ENCODE data around the gene TMEM240. TPM values are rescaled to one million over a fixed set of nuclear protein-coding genes. Genes with fewer than 3 reads are reported as not detected.
A peak's percentile ranks its signal among the peaks of the same experiment; 100 is the strongest.
"Not testable (repeated sequence)": the region's sequence is repeated elsewhere in the genome, so short reads cannot be mapped to it uniquely, and the experiment has no call there.

TMEM240 gene
- total and polyA plus RNA-seq, 2 experiments from 2014 or later = 0.76 to 1.1 TPM

GRCh38 chr1:1511533-1512285, 28.7 kb downstream of the TMEM240 start, which contains the start of gene ATAD3A:
Gene ATAD3A (plus strand): TSS chr1:1512162. CDS start chr1:1512269, 107 bp downstream.
- Histone ChIP-seq H3K4me1 (ENCODE audit: insufficient read depth) (no peaks in the 10 kb centered on the region), H3K36me3 (ENCODE audit: low read depth) (no peaks in the 10 kb centered on the region), H3K9me3 (ENCODE audit: low read depth) (no peaks in the 10 kb centered on the region), H3K9me2 (ENCODE audit: insufficient read depth) (no peaks in the 10 kb centered on the region), H3K4me2 (ENCODE audit: unreplicated experiment) (peak within 1 kb of the TSS; percentile 68), H3K27ac (peak within 1 kb of the TSS; percentile 94), H3K27me3 (replicated peaks; ENCODE audit: insufficient read depth) (no peaks in the 10 kb centered on the region), H3F3A (ENCODE audit: insufficient read depth) (no peaks in the 10 kb centered on the region), H3K4me3 (peak within 1 kb of the TSS; percentile 84), H3K79me2 (ENCODE audit: insufficient read depth) (peaks cover 38% of the 10 kb centered on the region), H2AFZ (peak within 1 kb of the TSS; percentile 71), H4K20me1 (ENCODE audit: insufficient read depth) (no peaks in the 10 kb centered on the region), H3K9ac (peak within 1 kb of the TSS; percentile 97)
- DNase-seq = peak; percentile 99
- WGBS, 2 experiments (ENCODE audit: low coverage in 1 of 2, low lambda C conversion rate in 2 of 2, missing lambda C conversion rate in 2 of 2) = 1% methylated on average over 74 to 91 of the region's 99 CpGs
- TF ChIP-seq EZH2 (IDR thresholded peaks at IDR 0.05; ENCODE audit: insufficient read depth, poor library complexity, severe bottlenecking) (no peak), EZH2phosphoT487 (IDR thresholded peaks at IDR 0.05; ENCODE audit: insufficient read depth, low read depth) (no peak)
- in situ Hi-C loops (cut with MboI) = no loop called here

DNA sequence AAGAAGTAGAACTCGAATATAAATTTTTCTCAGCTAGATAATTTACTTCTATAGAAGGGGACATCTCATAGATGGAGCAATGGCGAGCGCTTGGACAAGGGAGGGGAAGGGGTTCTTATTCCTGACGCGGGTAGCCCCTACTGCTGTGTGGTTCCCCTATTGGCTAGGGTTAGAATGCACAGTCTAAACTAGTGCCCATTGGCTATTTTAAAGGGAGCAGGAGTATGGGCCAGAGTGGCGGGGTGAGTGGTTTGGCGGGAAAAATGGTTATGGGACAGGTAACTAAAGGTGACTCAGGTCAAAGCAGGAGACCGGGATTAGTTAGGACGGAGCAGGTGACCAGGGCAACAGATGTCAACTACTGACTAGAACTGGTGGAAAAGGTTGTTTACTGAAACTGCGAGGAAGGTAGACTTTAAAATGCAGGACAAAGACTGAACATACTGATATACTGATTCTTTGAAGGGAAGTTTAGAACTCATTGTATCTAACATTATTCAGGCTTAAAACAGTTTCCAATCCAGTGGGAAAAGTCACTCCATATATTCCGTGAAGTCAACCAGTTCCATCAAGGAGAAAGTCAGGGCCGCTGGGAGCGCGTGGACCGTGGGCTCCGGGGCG, 29.4 kb downstream of the TMEM240 start:
- peaks cover 31% of the 10 kb centered on the region for H3K79me2 ChIP-seq (ENCODE audit: insufficient read depth)
- in situ Hi-C loops (cut with MboI) = no loop called here
- peak overlapping the region; percentile 97 for H3K9ac ChIP-seq
- TF ChIP-seq EZH2phosphoT487 (IDR thresholded peaks at IDR 0.05; ENCODE audit: insufficient read depth, low read depth) (no peak), EZH2 (IDR thresholded peaks at IDR 0.05; ENCODE audit: insufficient read depth, poor library complexity, severe bottlenecking) (no peak)
- peak overlapping the region; percentile 94 for H3K27ac ChIP-seq
- no peaks in the 10 kb centered on the region for H4K20me1 ChIP-seq (ENCODE audit: insufficient read depth)
- no peaks in the 10 kb centered on the region for H3K36me3 ChIP-seq (ENCODE audit: low read depth)
- no peaks in the 10 kb centered on the region for H3K9me3 ChIP-seq (ENCODE audit: low read depth)
- H3F3A ChIP-seq (ENCODE audit: insufficient read depth) = no peaks in the 10 kb centered on the region
- no peaks in the 10 kb centered on the region for H3K4me1 ChIP-seq (ENCODE audit: insufficient read depth)
- peak overlapping the region; percentile 71 for H2AFZ ChIP-seq
- no peaks in the 10 kb centered on the region for H3K9me2 ChIP-seq (ENCODE audit: insufficient read depth)
- H3K4me2 ChIP-seq (ENCODE audit: unreplicated experiment) = peak overlapping the region; percentile 66
- peak; percentile 28 for DNase-seq
- 9 to 12% methylated on average over 17 of the region's 17 CpGs for WGBS, 2 experiments (ENCODE audit: low coverage in 1 of 2, low lambda C conversion rate in 2 of 2, missing lambda C conversion rate in 2 of 2)
- peak overlapping the region; percentile 84 for H3K4me3 ChIP-seq
- no peaks in the 10 kb centered on the region for H3K27me3 ChIP-seq (replicated peaks; ENCODE audit: insufficient read depth)

- H3K4me1 ChIP-seq (ENCODE audit: insufficient read depth); H2AFZ ChIP-seq; H3K36me3 ChIP-seq (ENCODE audit: low read depth); H3K4me2 ChIP-seq (ENCODE audit: unreplicated experiment); H3K4me3 ChIP-seq; H3K9me2 ChIP-seq (ENCODE audit: insufficient read depth); H4K20me1 ChIP-seq (ENCODE audit: insufficient read depth); H3F3A ChIP-seq (ENCODE audit: insufficient read depth); H3K27ac ChIP-seq; in situ Hi-C loops (cut with MboI); H3K9me3 ChIP-seq (ENCODE audit: low read depth); H3K9ac ChIP-seq; DNase-seq; H3K27me3 ChIP-seq (replicated peaks; ENCODE audit: insufficient read depth): not testable (repeated sequence)
- WGBS, 2 experiments (ENCODE audit: low coverage in 1 of 2, low lambda C conversion rate in 2 of 2, missing lambda C conversion rate in 2 of 2) = 82 to 88% methylated on average over 12 to 21 of the region's 21 CpGs
- peaks cover 15% of the 10 kb centered on the region for H3K79me2 ChIP-seq (ENCODE audit: insufficient read depth)
Measured at GRCh38 chr1:1509465-1509850, 31.0 kb downstream of the TMEM240 start.

DNA sequence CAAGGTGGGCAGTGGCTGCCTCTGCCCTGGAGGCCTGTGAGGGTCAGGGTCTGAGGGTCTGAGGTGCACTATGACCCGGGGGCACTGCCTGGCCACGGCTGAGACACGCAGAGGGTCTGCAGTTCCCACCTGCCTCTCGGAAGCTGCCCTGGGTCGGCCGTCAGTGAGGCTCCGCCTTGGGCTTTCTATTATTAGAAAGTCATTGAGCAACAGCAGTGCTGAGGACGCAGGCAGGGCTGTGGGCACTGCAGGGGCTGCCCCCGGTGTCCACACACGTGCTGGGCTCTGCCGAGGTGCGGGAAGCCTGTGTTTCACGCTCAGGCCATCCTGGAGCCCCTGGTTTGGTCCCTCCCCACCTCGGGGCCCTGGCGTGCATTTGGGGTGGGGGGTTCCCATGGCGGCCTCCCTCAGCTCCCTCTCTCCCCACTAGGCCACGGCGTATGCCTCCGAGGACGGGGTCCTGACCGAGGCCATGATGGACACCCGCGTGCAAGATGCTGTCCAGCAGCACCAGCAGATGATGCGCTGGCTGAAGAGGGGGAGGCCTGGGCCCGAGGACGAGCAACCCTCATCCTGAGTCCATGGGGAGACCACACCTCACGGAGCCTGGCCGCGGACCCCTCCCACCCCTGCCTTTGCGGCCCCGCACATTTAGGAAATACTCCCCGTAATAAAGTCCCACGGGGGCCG, 31.5 kb downstream of the TMEM240 start:
- H4K20me1 ChIP-seq (ENCODE audit: insufficient read depth); H3K4me1 ChIP-seq (ENCODE audit: insufficient read depth); H3K9ac ChIP-seq; H3K27ac ChIP-seq; DNase-seq; H3K9me3 ChIP-seq (ENCODE audit: low read depth); H2AFZ ChIP-seq; H3F3A ChIP-seq (ENCODE audit: insufficient read depth); H3K4me3 ChIP-seq; H3K36me3 ChIP-seq (ENCODE audit: low read depth); in situ Hi-C loops (cut with MboI); H3K27me3 ChIP-seq (replicated peaks; ENCODE audit: insufficient read depth); H3K4me2 ChIP-seq (ENCODE audit: unreplicated experiment); H3K9me2 ChIP-seq (ENCODE audit: insufficient read depth); H3K79me2 ChIP-seq (ENCODE audit: insufficient read depth): not testable (repeated sequence)
- 78 to 87% methylated on average over 19 to 33 of the region's 34 CpGs for WGBS, 2 experiments (ENCODE audit: low coverage in 1 of 2, low lambda C conversion rate in 2 of 2, missing lambda C conversion rate in 2 of 2)

All from GM23248 (cell line).